ENCODE measurements around the gene ZNF503.

GRCh38 chr10:75377869-75378268, 23.7 kb downstream of the ZNF503 start:
- TF ChIP-seq RAD21 (IDR thresholded peaks at IDR 0.05 in 1 of 2, conservative IDR thresholded peaks at IDR 0.05 in 1 of 2; ENCODE audit: low read depth in 2 of 2, low read length in 2 of 2), result no peak
- TF ChIP-seq HDAC6 (IDR thresholded peaks at IDR 0.05; ENCODE audit: low read depth, low read length), result no peak
- no peak for TF ChIP-seq CBX5 (IDR thresholded peaks at IDR 0.05; ENCODE audit: low read depth, low read length)
